HS-5 (cell line): Measurements from ENCODE around the gene APBB2.

Experiments
- DNase-seq: peaks from one replicate; pipeline ENCODE4 v3.0.0-alpha.2; 2012; ENCODE audit warnings: low read depth

Gene APBB2

DNA sequence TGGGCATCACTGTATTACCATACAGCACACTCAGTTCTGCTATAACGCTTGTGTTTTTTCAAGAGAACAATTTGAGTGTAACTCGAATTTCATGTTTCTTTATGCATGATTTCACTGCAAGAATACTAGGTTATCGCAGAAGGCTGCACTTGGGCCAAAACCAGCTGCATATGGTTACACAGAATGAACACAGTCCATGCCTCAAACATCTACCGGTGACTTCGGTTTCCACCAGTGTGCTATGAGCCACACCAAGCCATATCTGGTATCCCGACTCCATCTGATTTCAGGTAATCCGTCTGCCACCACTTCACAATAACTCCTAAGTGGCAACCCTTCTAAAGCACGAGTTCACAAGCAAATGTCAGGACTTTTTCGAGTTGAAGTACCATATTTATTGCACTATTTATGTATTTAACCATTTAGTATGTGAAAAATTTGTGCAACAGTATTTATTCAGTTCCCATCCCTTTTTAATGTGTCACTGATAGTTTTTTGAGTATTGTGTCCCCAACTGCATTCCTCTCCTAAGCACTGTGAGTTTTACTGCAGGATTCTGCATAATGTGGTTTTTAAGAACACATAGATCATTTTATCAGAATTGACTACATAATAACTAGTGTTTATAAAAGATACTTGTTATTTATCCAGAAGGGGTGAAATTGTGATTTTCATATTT lies 111.8 kb downstream of the APBB2 start:
- no peak for DNase-seq

DNA sequence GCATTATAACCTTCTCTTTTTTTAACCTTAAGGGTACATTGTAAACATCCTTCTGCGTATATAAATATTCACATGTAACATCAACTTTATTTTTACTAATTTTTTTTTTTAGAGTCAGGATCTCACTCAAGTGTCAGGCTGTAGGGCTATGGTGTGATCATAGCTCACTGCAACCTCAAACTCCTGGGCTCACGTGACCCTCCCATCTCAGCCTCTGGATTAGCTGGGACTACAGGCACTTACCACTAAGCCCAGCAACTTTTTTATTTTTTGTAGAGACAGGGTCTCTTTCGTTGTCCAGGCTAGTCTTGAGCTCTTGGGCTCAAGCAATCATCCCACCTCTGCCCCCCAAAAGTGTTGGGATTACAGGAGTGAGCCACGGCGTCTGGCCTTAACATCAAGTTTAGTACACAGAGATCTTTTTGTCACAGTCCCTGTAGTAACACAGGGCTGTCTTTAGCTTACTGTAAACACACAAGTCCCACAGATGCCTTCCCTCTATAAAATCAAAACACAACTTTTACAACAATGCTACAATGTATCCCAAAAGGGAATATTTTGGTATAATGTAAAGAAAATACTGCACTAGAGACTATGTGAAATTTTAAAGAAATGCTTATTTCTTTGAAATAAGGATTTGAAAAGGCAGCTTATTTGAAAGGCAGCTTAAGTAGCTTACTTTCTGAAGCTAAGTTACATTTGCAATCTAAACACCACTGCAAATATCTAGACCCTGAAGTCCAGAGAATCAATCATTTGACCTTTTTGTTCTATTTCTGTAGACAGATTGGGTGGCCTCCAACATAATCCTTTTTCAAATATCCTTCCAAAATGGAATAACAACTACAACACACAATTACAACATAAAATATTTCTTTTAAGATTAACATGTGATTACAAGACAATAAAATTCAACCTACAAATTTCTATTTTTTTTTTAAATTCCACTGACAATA lies 116.0 kb downstream of the APBB2 start:
- no peak for DNase-seq

DNA sequence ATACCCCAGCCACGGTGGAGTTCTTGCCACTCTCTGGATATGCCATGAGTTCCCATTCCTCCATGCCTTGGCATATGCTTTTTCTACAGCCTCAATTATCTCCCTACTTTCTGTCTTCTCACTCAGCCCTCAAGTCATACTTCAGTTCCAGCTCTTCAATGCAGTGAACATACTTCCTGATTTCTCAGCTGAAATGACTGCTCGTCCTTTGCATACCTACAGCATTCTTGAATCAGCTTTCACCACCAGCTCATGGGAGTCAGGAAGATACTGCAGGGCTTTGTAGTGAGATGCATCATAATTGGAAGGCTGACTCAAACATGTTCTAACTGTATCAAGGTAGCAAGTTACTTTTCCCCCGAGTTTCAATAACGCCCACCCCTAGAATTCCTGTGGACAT lies 118.4 kb downstream of the APBB2 start:
- DNase-seq = peak; percentile 9

DNA sequence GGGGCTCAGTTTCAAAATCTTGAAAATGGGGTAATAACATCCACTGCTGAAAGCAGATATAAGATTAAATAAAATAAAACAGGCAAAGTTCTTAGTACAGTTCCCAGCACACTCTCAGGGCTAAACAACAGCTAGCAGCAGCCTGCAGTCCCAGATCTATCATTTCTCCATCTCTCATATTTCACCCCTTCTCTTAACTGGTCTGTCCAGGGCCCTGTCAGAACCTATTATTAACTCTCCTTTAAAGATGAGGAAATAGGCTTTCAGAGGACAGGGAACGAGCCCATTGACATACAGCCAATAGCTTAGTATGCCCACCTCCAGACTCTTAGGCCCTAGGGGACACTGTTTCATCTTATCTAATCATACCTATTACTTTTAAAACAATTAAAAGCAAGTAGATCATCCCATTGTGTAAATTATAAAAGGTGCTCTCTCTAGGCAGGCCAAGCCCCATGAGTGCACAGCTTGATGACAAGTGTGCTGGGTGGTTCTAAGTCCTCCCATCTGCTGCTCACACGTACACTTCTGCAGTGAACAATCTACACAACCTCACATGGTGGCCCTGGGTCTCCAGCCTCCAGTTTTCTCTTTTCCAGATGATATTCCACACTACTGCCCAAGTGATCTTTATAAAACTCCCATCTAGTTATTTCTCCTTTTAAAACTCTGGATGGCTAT lies 119.0 kb downstream of the APBB2 start:
- no peak for DNase-seq

DNA sequence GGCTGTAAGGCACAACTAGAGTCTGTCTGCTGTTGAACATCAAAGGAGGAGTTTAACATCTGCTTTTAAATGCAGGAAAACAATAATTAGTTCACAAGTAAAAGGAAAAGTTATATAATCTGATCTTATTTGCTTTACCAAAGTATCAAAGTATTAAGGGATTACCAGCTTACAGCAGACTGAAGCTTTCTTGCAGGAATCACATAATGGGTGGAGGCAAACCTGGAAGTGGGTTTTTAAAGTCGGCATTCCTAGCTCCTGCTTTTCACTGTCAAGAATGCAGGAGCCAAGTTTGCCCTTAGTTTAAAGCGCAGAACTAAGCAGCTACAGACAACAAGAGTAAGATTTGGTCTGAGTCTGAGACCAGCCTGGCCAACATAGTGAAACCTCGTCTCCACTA lies 122.2 kb downstream of the APBB2 start:
- no peak for DNase-seq

DNA sequence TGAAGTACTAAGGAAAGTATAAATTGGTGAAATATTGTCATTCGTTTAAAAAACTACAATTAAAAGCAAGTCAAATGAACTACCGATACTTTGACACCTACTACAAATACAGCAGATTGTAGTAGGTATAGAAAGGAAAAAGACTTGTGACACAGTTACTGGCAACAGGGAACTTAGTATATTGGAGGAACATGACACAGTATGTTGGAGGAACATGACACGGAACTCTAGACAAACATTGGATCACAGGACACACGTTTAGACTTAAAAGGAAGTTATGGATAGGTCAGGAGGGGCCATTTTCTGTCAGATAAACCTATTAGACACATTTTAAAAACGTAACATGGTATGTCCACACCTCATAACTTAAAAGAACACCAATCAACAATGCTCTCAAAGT lies 132.5 kb downstream of the APBB2 start:
- no peak for DNase-seq

DNA sequence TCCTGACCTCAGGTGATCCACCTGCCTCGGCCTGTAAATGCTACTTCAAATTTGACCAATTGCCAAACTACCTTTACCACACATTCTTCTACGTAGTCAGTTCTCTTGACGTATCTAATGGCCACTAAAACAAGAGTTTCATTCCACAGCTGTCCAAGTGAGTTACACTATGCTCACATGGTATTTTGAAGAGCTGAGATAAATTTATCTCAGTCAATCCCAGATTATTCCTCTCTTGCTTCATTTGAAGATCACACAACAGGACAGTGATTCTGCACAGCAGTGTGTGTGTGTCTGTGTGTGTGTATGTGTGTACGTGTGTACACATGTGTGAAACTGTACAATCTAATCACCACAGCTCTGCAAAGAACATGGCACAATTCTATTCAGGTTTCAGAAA lies 133.4 kb downstream of the APBB2 start:
- no peak for DNase-seq

DNA sequence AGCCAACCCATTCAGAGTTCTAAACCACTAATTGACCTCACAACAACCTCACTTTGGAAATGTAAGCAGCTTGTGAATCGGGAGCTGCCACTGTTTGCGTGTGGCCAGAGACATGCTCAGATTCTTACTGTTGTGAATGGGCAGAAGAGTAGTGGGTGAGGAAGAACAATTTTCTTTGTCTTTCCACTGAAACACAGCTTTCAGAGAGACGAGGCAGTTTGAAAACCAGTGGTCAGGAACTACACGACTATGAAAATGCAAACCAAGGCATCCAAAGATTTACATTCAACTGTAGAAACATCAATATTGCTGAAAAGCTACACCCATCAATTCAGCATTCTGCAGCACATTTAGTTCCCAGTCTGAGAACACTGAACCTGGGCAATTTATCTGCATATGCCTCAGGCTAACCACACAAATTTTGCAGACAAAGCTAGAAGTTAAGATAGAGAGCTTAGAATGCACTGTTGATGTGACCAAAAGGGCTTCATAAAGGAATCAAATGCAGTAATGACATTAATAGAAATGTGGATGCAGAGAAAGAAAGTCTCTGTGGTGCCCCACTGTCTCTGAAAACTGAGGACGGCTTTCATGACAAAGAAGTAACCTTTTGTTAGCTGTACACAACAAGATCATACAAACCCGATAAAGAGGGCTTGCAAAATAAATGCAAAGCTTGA lies 134.3 kb downstream of the APBB2 start:
- DNase-seq = no peak

DNA sequence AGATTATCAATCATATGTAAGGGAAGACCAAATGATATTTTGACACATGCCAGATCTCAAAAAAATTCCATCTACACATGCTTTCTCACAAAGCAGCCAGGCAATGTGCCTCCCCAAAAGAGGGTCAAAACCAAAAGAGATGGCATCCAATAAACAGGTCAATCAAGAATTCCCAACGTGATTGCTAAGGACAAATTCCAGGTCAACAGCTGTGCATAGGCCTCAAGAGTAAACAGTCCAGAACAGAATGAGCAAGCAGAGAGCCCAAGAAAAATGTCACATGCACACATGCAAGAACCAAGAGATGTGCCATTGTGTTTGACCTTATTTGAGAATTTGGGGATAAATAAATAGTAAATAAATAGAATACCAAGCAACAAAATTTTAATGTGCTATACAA lies 136.7 kb downstream of the APBB2 start:
- DNase-seq = no peak

DNA sequence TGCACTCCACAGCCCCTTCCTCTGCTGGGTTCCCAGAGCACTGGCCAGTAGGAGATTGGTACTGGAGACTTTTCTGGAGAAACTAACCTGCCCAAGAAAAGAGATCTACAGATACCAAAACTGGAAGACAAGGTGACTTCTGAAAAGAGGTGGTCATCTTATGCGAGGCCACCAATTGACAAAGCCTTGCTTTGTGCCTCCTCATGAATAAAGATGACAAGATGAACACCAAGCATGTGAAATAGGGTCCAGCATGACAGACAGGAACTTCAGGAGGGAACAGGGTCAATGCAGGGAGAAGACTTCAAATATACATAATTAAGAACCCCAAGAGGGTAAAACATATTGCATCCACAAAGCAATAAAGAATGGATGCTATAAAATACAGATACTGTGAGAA lies 137.9 kb downstream of the APBB2 start:
- DNase-seq = no peak

DNA sequence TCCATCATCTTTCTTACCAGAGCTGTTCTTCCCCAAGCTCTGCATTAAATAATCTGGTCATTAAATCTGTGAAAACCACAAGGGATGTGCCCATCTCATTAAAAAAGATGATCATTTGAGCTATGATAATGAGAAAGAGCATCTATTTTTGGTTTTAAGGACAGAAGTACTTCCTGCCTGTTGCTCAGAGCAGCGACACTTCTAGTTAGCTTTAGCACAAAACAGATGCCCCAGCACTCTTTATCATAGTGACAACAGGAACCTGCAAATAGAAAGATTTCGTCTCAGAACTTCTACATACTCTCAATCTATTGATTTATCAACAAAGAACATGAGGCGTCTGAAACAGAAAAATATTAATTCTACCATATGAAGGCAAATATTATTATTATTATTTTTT lies 140.1 kb downstream of the APBB2 start:
- DNase-seq = no peak

DNA sequence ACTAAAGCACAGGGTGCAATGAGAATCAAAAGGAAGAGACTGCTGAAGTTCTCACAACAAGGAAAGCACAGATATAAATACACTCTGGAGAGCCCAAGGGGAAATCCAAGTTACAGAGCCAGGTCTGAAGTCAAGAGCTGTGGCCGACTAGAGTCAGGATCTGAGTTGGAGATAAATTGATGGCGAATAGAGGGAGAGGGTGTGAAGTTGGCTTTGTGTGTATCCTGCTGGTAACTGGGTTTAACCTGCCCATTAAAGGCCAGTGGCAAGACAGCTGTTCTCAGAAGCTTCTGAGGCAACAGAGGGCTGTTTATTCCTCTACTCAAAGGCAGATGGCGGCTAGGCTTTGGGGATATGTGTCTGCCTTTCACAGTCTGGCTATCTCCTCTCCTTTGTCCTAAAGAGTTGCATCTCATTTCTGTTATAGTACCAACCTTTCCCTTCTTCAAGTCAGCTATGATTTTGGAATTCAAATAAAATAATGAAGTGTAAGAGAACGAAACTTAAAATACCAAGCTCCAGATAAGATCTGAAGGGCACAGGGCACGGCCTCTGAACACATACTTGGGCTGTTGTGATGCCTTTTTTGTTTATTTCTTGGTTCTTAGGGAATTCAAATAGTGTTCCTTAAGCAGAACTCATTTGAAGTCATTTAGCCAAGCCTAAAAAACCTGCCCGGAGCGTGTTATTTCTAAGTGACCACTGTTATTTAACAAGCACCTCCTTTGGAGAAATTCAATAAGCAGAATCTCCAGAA lies 142.1 kb downstream of the APBB2 start:
- DNase-seq = no peak

DNA sequence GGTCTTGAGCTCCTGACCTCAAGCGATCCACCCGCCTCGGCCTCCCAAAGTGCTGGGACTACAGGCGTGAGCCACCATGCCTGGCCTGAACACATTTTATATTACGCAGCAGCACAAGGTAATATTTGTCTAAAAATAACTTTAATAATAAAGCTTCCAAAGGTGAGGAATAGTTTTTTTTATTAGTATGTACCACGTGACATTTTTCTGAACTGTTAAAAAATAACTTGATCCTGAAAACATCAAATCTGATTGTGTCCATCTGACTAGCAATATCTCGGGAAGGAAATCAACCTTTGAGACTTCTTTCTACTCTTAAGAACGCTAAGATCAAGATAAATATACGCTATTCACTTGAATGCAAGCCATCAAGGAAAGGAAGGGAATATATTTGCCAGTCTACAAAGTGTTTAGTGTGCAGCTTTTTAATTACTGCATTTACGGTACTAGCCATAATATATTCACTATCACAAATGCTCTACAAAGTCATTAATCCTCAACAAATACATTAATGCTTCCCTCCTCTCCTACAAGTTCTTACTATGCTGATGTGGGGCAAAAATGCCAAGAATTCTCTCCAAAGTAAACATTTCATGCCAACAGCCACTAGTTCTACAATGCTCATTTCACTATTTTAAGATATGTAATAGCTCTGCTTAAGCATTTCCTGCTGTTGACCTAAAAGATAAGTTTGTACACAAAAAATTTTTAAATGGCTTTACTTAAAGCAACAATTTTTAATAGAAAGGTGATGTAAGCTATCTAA lies 143.6 kb downstream of the APBB2 start:
- no peak for DNase-seq

DNA sequence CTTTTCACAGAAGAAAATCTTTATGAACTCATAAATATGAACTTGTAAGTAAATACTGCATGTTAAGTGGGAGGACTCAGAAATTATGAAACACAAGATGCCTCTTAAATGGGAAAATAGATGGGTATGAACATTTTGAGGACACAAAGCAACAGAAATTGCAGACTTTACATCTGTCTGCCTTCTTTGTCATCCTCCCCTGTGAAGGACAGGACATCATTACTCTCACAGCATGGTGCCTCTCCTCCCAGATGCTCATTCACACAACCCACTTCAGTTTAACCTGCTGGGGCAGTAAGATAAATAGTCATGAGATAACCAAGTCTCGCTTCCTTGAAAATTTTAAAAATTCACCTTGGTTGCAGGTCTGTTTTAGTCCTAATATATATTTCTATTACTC lies 144.5 kb downstream of the APBB2 start:
- DNase-seq = no peak

DNA sequence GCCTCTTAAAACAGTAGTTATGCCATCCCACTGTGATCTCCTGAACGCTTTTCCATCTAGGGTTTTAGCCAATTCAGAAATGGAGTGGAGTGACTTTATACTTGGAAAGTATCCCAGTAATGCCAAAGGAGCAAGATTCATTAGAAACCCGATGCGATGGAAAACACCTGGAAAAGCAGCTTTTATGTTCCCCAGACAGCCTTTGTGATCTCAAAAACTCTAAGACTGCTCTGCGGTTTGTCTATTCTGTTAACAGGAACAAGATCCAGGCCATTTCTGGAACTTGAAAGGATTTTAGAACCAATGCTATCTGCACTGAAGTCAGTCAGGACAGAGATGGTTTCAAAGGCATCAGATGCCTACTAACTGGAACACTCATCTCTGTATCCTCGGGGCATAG lies 145.1 kb downstream of the APBB2 start:
- no peak for DNase-seq

DNA sequence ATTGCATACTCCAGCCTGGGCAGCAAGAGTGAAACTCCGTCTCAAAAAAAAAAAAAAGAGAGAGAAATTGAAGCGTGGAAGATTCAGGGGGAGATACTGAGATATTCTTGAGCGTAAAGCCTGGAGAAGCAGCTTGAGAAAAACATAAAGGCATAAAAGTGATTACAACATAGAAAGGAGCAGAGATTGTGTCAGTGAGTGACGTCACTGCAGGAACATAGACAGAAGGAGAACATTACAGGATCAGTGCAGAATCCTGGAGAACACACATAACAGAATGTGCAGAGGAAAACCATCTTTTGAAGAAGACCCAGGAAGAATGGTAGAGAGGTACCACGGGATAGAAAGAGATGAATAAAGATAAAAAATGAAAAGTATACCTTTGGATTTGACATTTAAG lies 147.0 kb downstream of the APBB2 start:
- no peak for DNase-seq

DNA sequence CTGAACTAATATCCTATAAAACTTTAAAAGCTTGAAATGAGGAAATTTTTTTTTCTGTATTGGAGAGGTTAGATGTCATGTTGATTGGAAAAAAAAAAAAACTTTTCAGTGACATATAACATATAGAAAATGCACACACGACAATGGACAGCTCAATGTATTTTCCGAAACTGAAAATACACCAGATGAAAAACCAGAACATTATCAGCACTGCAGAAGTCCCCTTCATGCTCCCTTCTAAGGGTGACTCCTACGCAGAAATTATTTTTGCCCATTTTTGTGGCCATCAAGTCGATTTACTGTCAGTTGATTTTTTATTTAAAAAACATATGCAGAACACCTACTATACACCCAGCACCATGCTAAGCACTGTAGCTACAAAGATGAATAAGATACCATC lies 148.3 kb downstream of the APBB2 start:
- DNase-seq = no peak

DNA sequence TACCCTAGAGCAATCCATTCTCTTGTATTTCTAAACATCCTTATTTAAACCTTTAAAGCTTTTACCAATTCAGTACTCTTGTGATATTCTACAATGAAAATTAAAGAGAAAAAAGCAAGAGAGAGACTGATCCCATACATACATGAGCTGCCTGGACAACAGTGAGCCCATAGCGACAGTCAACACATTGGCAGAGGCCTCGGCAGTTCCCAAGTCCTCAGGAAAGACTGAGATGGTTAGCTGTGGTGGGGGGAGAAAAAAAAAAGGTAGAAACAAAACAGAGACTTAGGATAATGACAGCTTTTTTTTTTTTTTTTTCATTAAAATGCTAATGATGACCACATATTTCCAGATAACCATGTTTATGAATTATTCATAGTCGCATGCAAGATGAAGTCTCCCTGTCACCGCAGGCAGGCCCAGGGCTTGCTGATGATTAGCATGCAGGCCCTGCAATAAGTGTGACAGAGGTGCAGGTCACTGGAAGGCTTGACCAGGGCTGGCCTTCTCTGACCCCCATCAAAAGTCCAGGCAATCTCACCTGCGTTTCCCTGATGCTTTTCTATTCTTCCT lies 148.8 kb downstream of the APBB2 start:
- no peak for DNase-seq

DNA sequence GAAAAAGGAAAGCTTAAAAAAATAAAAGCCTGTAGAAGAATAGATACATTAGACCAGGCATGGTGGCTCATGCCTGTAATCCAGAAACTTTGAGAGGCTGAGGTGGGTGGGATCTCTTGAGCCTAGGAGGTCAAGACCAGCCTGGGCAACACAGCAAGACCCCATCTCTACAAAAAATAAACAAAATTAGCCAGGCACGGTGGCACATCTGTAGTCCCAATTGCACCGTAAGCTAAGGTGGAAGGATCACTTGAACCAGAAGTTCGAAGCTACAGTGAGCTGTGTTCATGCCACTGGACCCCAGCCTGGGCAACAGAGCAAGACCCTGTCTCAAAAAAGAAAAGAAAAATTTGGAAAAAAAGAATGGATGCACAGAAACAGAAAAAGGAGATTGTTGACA lies 149.4 kb downstream of the APBB2 start:
- DNase-seq = no peak

DNA sequence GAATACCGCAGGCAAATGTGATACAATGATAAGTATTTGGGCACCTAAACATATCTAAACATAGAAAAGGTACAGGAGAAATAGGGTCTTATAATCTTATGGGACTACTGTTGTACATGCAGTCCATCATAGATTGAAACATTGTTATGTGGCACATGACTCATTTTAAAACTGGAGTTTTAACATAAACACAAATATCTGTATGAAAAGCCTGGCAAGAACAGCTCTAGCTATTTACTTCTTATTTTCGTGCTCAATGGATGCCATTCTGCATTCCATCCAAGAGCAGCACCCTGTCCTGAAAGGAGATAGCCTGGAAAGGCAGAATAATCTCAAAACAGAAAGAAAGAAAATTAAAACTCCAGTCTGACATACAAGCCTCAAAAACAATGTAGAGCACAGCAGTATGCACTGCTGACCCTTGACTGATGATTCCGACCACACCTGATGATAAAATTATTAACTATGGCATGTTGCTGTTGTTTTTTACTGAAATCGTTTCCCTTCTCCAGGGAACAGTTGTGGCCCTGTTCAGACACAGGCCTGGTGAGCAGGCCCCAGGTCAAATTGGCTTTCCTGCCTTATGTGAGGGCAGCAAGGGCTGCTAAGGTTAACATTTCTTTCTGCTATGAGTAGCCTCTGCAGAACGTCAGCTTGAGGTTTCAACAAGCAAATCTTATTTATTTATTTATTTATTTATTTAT lies 152.7 kb downstream of the APBB2 start:
- no peak for DNase-seq
